ENCODE measurements around the gene DNAJC5. TPM values are rescaled to one million over a fixed set of nuclear protein-coding genes. Genes with fewer than 3 reads are reported as not detected.
"Not testable (repeated sequence)": the region's sequence is repeated elsewhere in the genome, so short reads cannot be mapped to it uniquely, and the experiment has no call there.

The DNAJC5 gene
- total RNA-seq, 1 donor from 2014 or later, result 42.3 TPM

DNA sequence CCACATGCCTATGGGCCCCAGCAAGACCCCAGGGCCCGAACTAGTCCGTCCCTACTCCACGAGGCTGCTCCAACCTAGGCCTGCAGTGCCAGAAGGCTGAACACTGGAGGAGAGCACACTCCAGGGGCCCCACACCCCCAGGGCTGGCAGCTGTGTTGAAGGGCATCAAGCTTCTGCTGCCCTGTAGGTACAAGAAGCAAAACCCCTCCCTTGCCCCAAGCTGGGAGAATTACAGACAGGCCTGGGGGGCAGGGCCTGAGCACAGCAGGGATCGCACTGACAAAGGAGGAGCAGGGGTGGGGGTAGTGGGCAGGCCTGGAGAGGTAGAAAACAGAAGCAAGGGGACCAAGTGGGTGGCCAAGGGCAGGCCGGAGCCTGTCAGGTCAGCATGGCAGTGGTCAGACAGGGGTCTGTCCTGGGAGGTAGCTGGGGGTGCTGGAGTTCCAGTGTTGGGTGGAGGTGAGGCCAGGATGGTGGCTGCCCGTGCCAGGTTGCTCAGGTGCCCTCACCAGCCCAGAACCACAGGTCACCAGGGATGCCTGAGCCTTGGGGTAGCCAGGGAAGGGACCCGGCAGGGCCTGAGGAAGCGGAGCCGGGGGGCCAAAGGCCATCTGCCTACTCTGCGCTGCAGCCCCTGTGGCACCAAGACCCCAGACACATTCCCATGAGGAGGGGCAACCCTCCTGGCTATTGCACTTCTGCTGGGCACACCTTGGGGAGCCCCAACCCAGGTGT, 64.2 kb downstream of the DNAJC5 start:
- intact Hi-C loops (cut with DNase I), result no loop called here
- ATAC-seq (ENCODE audit: poor library complexity) (no peak), DNase-seq (no peak)

DNA sequence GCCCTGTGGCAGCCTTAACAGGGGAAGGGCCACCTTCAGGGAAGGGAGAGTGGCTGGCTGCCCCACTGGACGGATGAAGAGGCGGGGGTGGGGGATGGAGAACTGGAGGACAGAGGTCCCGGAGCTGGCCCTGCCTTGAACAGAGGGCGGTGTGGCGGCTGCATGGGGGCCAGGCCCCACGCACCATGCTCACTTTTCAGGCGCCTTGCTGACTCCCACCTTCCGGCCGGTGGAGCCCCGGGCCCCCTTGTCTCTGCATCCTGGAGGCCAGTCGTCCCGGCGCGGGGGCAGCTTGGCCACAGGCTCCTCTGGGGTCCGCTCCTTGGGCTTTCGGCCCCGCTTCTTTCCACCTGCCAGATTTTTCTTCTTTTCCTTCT, 64.8 kb downstream of the DNAJC5 start:
- intact Hi-C loops (cut with DNase I), result no loop called here
- ATAC-seq (ENCODE audit: poor library complexity) (no peak), DNase-seq (no peak)

DNA sequence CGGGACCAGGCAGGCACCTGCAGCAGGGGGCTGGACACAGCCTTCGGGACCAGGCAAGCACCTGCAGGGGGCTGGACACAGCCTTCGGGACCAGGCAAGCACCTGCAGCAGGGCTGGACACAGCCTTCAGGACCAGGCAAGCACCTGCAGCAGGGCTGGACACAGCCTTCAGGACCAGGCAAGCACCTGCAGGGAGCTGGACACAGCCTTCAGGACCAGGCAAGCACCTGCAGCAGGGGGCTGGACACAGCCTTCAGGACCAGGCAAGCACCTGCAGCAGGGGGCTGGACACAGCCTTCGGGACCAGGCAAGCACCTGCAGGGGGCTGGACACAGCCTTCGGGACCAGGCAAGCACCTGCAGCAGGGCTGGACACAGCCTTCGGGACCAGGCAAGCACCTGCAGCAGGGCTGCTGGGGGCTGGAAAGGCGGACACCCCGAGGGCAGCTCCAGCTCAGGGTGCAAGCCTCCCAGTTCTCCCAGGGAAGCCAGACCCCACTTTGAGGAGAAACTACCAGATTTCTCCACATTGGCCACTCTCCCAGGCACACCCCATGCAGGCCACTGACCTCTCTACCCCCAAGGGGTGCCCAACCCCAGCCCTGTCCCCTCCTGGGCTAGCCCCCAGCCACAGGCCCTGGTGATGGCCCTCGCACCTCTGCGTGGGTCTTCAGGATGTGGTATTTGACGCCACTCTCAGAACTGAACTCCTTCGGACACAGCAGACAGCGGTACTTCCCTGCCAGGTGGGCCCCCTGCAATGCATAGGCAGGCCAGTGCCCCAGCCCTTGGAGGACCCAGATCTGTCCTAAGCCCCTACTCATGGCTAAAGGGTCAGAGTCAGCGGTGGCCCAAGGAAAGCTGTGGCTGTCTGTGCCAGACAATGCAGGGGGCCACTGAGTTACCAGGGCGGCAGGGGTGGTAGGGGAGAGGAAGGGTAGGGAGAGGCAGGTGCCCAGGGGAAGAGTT, 66.0 kb downstream of the DNAJC5 start:
- peak; percentile 33 for DNase-seq
- intact Hi-C loops (cut with DNase I); ATAC-seq (ENCODE audit: poor library complexity): not testable (repeated sequence)

DNA sequence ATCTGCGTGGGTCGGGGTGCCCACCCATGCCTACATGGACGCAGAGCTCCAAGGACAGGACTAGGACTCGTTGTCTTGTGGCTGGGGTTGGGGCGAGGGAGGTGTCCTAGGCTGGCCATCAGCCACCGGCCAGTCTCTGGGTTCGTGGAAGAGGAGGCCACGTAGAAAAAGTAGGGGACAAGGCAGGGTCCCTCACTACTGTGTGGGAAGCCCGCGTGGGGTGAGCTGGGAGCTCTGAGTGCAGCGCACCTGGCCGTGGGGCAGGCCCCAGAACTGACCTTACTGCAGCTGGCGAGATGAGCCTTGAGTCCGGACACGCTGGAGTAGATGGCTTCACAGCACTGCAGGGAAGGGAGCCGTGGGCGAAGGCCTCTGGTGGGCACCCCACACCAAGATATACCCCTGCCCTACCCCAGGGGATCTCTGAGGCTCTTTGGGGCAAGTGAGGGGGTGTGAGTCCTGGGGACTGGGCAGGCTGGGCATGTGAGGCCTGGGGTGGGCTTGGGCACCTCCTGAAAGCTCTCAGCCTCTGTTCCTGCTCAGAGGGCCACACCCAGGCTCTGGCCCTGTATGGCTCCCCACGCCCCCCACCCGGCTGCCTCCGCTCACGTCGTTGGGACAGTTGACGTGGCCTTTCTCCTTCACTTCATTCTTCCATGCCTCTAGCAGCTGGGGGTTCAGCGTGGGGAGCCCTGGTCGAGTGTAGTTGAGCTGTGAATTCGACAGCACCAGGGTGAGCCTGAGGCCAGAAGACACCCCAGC, 66.9 kb downstream of the DNAJC5 start:
- intact Hi-C loops (cut with DNase I), result no loop called here
- peak; percentile 24 for DNase-seq
- no peak for ATAC-seq (ENCODE audit: poor library complexity)

DNA sequence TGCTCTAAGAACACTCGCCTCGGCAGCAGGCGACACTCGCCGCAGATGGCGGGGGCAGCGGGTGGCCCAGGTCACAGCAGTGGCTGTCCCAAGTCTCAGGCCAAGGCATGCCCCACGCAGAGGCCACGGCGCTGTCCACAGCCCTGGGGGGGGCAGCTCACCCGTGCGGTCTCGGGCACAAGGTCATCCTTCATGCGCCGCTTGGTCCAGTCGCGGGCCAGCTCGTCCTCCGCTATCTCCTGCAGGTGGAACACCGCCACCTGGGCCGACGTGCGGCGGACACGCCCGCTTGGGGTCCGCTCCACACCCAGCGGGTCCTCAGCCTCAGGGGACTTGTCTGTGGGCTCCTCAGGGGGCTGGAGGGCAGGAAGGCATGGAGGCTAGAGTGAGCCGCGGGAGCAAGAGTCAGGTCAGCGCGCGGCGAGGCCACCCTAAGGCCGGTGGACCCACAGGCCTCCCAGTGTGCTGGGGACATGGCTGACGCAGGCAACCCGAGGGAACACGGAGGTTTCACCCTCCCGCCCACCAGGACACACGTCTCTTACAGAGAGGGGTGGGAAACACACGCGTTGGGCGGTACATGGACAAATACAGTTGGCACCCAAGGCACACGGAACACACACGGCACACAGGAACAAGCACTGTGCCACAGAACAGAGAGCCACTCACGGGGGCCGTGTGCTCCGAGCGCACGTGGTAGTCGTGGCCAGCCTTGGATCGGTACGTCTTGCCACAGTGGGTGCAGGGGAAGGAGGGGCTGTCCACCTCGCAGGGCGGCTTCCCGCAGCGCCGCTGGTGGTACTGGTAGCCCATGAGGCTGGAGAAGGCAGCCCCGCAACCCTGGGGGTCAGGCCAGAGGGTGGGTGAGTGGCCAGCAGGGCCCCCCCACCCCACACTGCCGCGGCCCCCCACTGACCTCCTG, 67.8 kb downstream of the DNAJC5 start:
- DNase-seq, result peak; percentile 37
- intact Hi-C loops (cut with DNase I), result no loop called here
- no peak for ATAC-seq (ENCODE audit: poor library complexity)

DNA sequence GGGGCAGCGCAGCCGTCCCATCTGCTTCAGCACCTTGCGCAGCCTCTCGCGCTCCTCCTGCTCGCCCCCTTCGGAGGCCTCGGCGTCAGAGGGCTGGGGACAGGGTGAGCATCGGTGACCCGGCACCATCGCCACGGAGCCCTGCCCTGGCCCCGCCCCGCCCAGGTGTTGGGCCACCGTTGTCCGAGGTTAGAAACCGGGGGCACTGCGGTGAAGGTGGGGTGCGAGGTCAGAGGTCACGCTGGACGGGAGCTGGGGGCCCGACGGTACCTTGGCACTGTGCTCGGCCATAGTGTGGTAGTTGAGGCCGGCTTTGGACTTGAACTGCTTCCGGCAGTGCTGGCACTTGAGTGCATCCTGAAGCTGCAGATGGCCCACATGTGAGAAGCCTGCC, 68.4 kb downstream of the DNAJC5 start:
- DNase-seq (no peak), ATAC-seq (ENCODE audit: poor library complexity) (no peak)
- intact Hi-C loops (cut with DNase I), result no loop called here

DNA sequence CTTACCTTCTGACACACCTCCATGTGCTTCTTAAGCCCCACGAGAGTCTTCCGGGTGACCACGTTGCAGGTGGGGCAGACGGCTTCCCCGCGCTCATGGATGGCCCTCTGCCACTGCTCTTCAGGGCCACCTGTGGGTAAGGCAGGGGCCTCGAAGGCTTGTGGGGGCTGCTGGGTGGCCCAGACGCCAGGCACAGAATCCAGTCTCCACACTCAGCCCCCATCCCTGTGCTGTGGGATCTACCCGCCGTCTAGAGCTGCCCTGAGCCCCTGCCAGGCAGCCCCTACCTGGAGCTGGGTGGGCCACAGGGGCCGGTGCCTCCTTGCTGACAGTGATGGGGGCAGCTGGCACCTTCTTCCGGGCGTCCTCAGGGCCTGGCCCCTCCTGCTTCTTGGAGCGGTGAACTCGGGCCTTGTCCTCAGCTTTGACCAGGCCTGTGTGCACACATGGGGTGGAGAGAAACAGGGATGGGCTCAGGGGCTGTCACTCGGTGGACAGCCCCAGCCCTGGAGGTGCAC, 68.9 kb downstream of the DNAJC5 start:
- ATAC-seq (ENCODE audit: poor library complexity), result no peak
- DNase-seq, result peak; percentile 17
- intact Hi-C loops (cut with DNase I), result no loop called here

DNA sequence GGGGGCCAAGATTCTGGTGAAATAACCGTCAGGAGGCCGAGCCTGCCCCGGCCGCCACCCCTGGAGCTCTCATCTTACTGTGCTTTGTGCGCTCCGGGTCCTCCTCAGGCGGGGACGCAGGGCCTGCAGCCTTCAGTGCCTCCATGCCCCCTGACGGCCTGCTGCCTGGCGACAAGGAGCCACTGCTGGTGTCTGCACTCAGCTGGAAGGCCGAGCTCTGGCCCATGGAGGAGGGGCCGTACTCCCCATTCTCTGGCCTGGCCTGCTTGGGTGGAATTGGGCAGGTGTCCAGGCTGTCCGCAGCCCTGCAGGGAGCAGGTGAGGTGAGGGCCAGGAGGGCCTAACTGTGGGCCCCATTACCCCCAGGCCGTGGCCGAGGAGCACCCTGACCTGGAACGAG, 69.5 kb downstream of the DNAJC5 start:
- ATAC-seq (ENCODE audit: poor library complexity) (no peak), DNase-seq (peak; percentile 32)
- intact Hi-C loops (cut with DNase I), result no loop called here

DNA sequence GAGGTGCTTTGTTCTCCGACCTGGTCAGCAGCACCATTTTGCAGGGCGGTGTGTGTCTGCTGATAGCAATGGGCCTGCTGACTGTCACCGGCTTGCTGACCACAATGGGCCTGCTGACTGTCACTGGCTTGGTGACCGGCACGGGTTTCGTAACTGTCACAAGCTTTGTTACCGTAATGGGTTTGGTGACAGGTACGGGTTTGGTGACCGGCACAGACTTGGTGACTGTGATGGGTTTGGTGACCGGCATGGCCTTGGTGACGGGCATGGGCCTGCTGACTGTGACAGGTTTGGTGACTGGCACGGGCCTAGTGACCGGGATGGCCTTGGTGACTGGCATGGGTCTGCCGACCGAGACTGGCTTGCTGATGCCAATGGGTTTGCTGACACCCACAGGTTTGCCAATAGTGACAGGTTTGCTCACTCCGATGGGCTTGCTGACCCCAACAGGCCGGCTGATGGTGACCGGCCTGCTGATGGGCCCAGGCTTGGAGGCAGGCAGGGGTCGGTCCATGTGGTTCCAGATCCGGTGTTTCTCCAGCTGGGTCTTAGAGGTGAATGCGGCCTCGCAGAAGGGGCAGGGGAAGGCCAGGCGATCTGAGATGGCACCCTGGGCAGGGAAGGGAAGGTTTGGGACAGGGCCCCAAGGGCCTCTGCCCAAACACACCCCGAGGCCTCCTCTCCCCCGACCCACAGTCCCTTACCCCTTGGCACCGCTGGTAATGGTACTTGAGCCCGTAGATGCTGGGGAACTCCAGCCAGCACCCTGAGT, 71.4 kb downstream of the DNAJC5 start:
- DNase-seq, result no peak
- intact Hi-C loops (cut with DNase I), result no loop called here

DNA sequence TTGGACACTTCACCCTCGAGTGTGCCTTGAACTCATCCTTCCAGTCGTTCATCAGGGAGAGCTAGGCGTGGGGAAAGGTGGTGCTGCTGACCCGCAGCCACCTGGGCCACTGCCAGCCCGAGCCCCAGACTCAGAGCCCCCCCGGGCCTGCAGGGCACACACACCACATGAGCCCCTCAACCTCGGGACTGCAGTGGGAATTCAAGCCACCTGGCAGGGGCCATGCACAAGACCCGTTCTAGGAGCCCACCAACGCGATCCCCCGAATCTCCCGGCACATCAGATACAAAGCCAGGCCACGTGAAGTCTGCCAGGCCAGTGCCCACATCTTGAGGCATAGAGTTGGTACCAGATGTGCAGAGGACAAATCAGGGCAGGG, 72.0 kb downstream of the DNAJC5 start:
- intact Hi-C loops (cut with DNase I), result no loop called here
- DNase-seq (peak; percentile 25), ATAC-seq (ENCODE audit: poor library complexity) (no peak)

More for the DNA sequence above, 71.4 kb downstream of the DNAJC5 start:
- no peak for ATAC-seq (ENCODE audit: poor library complexity)

DNA sequence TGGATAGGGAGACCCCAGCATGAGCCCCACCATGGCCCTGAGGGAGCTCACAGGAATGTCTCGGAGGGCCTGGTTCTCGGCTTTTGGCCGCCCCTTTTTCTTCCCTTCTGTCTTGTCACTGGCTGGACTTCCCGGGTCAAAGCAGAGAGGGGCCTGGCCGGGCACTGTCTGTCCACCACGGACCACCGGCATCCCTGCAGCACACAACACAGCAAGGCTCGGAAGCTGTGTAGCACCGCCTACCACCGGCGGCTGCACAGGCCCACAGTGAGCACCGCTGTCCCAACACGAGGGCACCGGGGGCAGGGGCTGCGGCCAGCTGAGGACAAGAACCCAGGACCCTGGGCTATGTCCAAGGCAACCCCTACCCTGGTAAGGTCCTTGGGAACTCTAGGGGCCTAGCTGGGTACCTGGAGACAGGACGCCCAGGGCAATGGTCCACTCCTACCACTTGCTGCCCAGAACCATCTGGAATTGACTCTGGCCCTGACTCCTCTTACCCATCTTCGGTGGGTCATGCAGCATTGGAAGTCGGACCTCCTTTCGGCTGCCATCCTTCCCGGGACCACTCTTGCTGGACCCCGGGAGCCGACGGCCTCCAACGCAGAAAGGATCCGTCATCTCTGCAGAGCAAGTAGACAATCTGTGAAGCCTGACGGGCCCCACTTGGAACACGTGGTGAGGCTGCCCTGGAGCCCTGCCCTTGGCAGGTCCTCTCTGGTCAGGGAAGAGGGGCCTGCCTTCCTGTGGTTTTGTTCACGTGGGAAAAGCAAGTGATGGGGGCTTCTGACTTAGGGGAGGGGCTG, 72.6 kb downstream of the DNAJC5 start:
- ATAC-seq (ENCODE audit: poor library complexity), result no peak
- intact Hi-C loops (cut with DNase I), result no loop called here
- DNase-seq, result peak; percentile 42

DNA sequence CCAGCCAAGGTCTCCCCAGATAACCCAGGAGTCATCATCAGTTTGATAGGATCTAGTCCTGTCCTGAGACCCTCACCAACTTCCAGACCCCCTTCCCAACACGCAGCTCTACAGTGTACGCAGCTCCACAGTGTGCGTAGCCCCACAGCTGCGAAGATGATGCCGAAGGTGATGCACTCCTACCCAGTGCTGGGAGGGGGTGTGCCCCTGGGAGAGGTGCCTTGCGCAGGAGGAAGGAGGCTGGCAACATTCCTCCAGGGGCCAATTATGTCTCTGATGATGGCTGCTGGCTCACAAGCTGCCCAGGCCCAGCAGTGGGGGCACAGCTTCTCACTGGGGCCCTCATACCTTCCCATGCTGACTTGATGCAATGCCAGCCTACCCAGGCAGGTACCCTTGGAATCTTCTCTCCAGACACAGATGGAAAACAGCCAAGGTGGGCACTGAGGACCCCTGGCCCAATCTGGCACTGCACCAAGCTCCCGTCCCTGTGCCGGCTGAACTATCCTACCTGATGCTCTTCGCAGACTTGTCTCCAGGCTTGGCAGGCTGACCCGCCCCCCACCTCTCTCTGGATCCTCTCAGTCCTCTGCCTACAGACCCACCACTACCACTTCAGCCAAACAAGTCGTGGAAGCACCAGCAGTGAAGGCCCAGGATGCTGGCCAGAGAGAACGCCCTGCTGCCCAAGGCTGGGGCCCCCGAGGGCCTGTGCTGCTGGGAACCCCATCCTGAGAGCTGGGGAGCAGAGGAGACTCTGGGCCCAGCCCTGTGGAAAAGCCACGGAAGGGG, 73.4 kb downstream of the DNAJC5 start:
- intact Hi-C loops (cut with DNase I), result no loop called here
- DNase-seq, result peak; percentile 40
- no peak for ATAC-seq (ENCODE audit: poor library complexity)

DNA sequence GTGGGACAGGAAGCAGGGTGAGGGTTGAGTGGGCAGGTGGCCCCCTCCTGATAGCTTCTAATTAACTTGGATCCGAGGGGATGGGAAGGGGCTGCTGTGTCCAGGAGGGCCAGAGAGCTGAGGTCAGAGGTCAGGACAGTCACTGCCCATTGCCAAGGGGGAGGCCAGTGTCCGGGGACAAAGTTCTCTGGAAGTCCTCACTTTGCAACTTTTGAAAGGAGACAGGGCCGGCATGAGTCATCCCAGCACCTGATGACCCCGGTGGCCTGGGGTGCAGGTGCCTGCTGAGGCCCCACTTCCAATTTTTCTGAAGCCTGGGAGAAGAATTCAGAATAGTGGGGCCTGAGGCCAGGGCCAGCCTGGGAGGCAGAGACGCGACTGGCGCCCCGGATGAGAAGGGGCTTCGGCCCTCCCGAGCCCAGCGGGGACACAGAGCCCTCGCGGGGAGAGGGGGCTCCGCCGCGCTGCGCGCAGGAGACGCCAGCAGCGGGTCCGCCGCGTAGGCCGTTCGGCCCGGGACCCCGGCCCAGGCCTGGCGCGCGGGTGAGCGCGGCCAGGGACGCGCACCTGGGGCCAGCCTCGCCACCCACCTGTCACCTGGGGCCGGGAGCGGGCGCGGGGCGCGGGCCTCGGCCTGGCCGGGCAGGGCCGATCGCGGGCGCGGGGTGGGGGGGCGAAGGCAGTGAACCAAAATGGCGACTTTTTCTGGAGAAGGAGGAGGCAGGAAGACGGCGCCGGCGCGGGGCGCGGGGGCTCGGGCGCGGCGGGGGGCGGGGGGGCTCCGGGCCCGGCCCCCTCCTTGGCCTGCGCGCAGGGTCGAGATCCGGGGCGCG, 74.2 kb downstream of the DNAJC5 start:
- intact Hi-C loops (cut with DNase I), result no loop called here
- peak; percentile 41 for DNase-seq
- ATAC-seq (ENCODE audit: poor library complexity), result no peak

DNA sequence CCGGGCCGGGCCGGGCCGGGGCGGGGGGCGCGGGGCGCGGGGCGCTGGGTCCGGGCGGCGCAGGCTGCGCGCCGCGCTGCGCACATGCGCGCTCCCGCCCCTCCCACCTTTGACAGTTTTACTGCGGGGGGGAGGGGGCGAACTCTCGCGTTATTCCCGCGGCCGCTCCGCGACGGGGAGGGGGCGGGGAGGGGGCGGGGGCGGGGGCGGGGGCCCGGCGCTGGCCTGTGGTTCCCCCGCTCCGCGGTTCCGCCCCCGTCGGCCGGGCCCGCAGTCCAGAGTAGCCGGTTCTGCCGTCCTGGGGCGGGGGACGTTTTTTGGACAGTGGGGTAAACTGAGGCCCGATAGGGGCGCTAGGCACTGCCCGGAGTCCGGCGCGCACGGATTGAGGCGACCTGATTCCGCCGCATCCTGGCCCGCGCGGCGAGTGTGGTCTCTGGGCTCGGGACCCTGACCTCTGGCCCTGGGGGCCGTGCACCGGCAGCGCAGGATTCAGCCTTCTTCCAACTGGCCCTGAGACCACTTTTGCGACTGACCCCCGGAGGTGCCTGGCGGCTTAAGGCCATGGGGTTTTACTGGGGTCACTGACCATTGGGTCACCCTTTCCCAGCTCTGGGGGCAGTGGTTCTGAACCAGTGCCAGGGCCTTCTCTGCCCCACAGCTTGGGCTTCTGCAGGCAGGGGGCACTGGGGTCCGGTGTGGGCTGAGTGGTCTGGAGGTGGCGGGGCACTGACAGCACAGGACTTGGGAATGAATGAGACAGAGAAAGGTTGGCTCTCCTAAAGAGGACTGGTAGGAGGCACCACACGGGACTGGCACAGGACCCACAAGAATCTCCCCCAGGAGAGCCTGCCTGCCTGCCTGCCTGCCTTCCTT, 75.2 kb downstream of the DNAJC5 start, which contains the start of gene ZNF512B:
Gene ZNF512B (minus strand): TSS at position 93 of the 876 bp plus-strand sequence. CDS start 1,980 bp downstream, outside the sequence.
- DNase-seq, result peak; percentile 81
- intact Hi-C loops (cut with DNase I), result loop anchor here (5.0 kb wide), 2 partner anchors 63 to 78 kb away; no protein-coding TSS in a partner anchor
- peak; percentile 55 for ATAC-seq (ENCODE audit: poor library complexity)
